Right atrium auricular region (tissue), 2 donors: Measurements from ENCODE around the gene PLD1. TPM values are rescaled to one million over a fixed set of nuclear protein-coding genes. Genes with fewer than 3 reads are reported as not detected.

Experiments
- DNase-seq: peaks from one replicate; pipeline ENCODE4 v3.0.0-alpha.2; 2019; ENCODE audit warnings: low spot score
- H3K27ac ChIP-seq, 2 donors: fragments of 200-600 bp; sonication (generic); 1 replicate in 1 of 2; 2 replicates in 1 of 2; pipeline ENCODE4 v1.5.1; 2016 to 2019
- H3K27me3 ChIP-seq, 2 donors: fragments of 200-600 bp; sonication (generic); one replicate each; pipeline versions ENCODE4 v1.5.1 to v1.6.0; 2017 to 2019
- H3K36me3 ChIP-seq: fragments of 200-600 bp; sonication (generic); one replicate; pipeline ENCODE4 v1.5.1; 2016
- H3K4me1 ChIP-seq, 2 donors: fragments of 200-600 bp; sonication (generic); one replicate each; pipeline versions ENCODE4 v1.5.1 to v1.6.0; 2017 to 2019
- H3K4me3 ChIP-seq, 2 donors: fragments of 200-600 bp; sonication (generic); 1 replicate in 1 of 2; 2 replicates in 1 of 2; pipeline ENCODE4 v1.5.1; 2017 to 2019; ENCODE audit warnings: mild to moderate bottlenecking in 1 of 2, moderate library complexity in 1 of 2
- H3K9me3 ChIP-seq, 2 donors: fragments of 200-600 bp; sonication (generic); one replicate each; pipeline ENCODE4 v1.5.1; 2019
- CTCF ChIP-seq, 2 donors: fragments of 200-600 bp; sonication (generic); IDR thresholded peaks; one replicate each; pipeline ENCODE4 v1.5.1; 2019; ENCODE audit warnings: antibody characterized with exemption in 2 of 2
- total RNA-seq, 2 donors: library from RNA; depleted of rRNA; stranded (reverse); fragments of >200 nt; gene quantifications; one replicate each; pipeline ENCODE4 v1.1.0, GENCODE V29; 2016

PLD1 gene
- total RNA-seq, 2 donors from 2014 or later, result 64.5 to 111 TPM

- Histone ChIP-seq H3K9me3 (no peaks in the 10 kb centered on the region), H3K4me3 (no peak overlapping the region), H3K36me3 (no peaks in the 10 kb centered on the region), H3K27ac (no peak overlapping the region), H3K4me1 (peaks cover 0 to 4% of the 10 kb centered on the region in 2 donors), H3K27me3 (no peaks in the 10 kb centered on the region)
- no peak for DNase-seq
- TF ChIP-seq CTCF (IDR thresholded peaks at IDR 0.05), result no peak
Observed at GRCh38 chr3:171783626-171784025, 26.7 kb downstream of the PLD1 start.

GRCh38 chr3:171783086-171783485, 27.2 kb downstream of the PLD1 start:
- Histone ChIP-seq H3K9me3 (no peaks in the 10 kb centered on the region), H3K27me3 (no peaks in the 10 kb centered on the region), H3K27ac (no peak overlapping the region), H3K4me1 (no peaks in the 10 kb centered on the region), H3K4me3 (no peak overlapping the region), H3K36me3 (no peaks in the 10 kb centered on the region)
- no peak for DNase-seq
- TF ChIP-seq CTCF (IDR thresholded peaks at IDR 0.05), result no peak

GRCh38 chr3:171782617-171783016, 27.7 kb downstream of the PLD1 start:
- Histone ChIP-seq H3K27ac (no peak overlapping the region), H3K36me3 (no peaks in the 10 kb centered on the region), H3K4me3 (no peak overlapping the region), H3K9me3 (no peaks in the 10 kb centered on the region), H3K27me3 (no peaks in the 10 kb centered on the region), H3K4me1 (no peaks in the 10 kb centered on the region)
- DNase-seq, result no peak
- TF ChIP-seq CTCF (IDR thresholded peaks at IDR 0.05), result no peak

- Histone ChIP-seq H3K27ac (no peak overlapping the region), H3K9me3 (no peaks in the 10 kb centered on the region), H3K4me3 (no peak overlapping the region), H3K36me3 (no peaks in the 10 kb centered on the region), H3K27me3 (no peaks in the 10 kb centered on the region), H3K4me1 (no peaks in the 10 kb centered on the region)
- no peak for TF ChIP-seq CTCF (IDR thresholded peaks at IDR 0.05)
- no peak for DNase-seq
Observed at GRCh38 chr3:171781711-171782127, 28.6 kb downstream of the PLD1 start.

GRCh38 chr3:171778493-171778892, 31.8 kb downstream of the PLD1 start:
- Histone ChIP-seq H3K27ac (no peak overlapping the region), H3K4me1 (no peaks in the 10 kb centered on the region), H3K36me3 (no peaks in the 10 kb centered on the region), H3K4me3 (no peak overlapping the region), H3K9me3 (no peaks in the 10 kb centered on the region), H3K27me3 (no peaks in the 10 kb centered on the region)
- no peak for DNase-seq
- TF ChIP-seq CTCF (IDR thresholded peaks at IDR 0.05), result no peak

GRCh38 chr3:171777596-171777995, 32.7 kb downstream of the PLD1 start:
- no peak for TF ChIP-seq CTCF (IDR thresholded peaks at IDR 0.05)
- H3K27me3 ChIP-seq, result no peaks in the 10 kb centered on the region
- no peak overlapping the region for H3K4me3 ChIP-seq
- DNase-seq, result no peak
- H3K36me3 ChIP-seq, result no peaks in the 10 kb centered on the region
- H3K4me1 ChIP-seq, result peaks cover 0 to 1% of the 10 kb centered on the region in 2 donors
- H3K27ac ChIP-seq, result no peak overlapping the region
- H3K9me3 ChIP-seq, result no peaks in the 10 kb centered on the region
